Neutrophil (primary cell): ENCODE data around the gene CYP51A1.
"Not testable (repeated sequence)": the region's sequence is repeated elsewhere in the genome, so short reads cannot be mapped to it uniquely, and the experiment has no call there.

Source experiments
- H3K27ac ChIP-seq: fragments of 200-600 bp; sonication (generic); 2 replicates; pipeline ENCODE4 v1.5.1; 2016; ENCODE audit warnings: mild to moderate bottlenecking, moderate library complexity
- H3K27me3 ChIP-seq: fragments of 200-600 bp; sonication (generic); 2 replicates; pipeline ENCODE4 v1.6.0; 2016; ENCODE audit warnings: mild to moderate bottlenecking
- H3K36me3 ChIP-seq: fragments of 200-600 bp; sonication (generic); 2 replicates; pipeline ENCODE4 v1.5.1; 2017
- H3K4me1 ChIP-seq, 2 experiments: fragments of 200-600 bp in 1 of 2; sonication (generic) in 1 of 2; 1 replicate in 1 of 2; 2 replicates in 1 of 2; pipeline versions ENCODE4 v1.5.1 to v1.6.1; 2013 to 2016; ENCODE audit warnings: low read depth in 1 of 2, low read length in 1 of 2, mild to moderate bottlenecking in 1 of 2, moderate library complexity in 1 of 2; ENCODE audit not compliant: control insufficient read depth in 1 of 2, insufficient read depth in 1 of 2
- H3K4me3 ChIP-seq, 2 experiments: fragments of 200-600 bp in 1 of 2; sonication (generic) in 1 of 2; 1 replicate in 1 of 2; 2 replicates in 1 of 2; pipeline ENCODE4 v1.5.1; 2013 to 2016; ENCODE audit warnings: low read depth in 1 of 2, low read length in 1 of 2, mild to moderate bottlenecking in 1 of 2, moderate library complexity in 1 of 2
- H3K9me3 ChIP-seq: fragments of 200-600 bp; sonication (generic); 2 replicates; pipeline ENCODE4 v1.5.1; 2016
- TF ChIP-seq, protein P1 (sequence below): fragments of 200-600 bp; sonication (generic); IDR thresholded peaks from 2 replicates; pipeline ENCODE4 v1.5.1; 2016; ENCODE audit warnings: antibody characterized with exemption

Gene CYP51A1

DNA sequence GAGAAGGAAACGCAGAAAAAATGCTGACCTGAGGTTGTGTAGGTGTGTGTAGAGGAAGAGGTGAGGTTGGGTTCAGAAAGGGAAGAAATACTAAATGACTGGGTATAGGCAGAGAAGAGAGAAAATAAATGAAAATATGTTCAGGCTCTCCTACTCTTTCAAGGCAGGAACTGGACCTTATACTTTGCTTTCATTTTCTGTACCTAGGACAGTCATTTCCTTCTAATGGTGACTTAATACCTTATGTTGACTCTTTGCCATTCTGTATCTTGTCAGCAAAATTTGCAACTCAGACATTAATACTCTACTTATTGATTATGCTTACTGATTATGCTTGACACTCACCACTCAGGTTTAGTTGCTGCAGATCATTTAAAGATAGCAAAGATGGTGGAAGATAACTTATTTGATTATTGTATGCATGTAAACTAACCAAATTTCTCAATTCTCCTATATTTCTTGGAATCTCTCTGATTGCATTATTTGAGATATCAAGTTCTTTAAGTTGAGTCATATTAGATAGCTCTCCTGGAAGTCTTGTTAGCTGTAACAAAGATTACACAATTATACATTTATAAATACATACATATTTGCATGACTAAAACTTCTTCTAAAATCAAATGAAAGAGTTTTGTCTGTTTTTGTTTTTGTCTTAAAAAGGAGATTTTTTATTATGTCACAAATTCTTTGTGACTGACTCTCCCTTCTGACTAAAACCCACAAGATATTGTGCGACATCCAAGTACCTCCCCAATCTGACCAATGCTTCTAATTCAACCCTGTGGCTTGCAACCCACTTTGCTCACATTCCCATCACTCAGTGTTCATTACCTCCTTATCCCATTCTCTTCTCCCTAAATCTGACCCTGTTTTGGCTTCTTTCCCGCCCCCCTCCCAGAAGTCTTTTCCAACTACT is 24.6 kb upstream of the CYP51A1 start:
- Histone ChIP-seq H3K27ac (no peak overlapping the region), H3K9me3 (no peaks in the 10 kb centered on the region), H3K36me3 (no peaks in the 10 kb centered on the region), H3K4me3 (no peak overlapping the region), H3K4me1 (no peaks in the 10 kb centered on the region), H3K27me3 (peaks cover 15% of the 10 kb centered on the region)
- TF ChIP-seq, protein P1, sequence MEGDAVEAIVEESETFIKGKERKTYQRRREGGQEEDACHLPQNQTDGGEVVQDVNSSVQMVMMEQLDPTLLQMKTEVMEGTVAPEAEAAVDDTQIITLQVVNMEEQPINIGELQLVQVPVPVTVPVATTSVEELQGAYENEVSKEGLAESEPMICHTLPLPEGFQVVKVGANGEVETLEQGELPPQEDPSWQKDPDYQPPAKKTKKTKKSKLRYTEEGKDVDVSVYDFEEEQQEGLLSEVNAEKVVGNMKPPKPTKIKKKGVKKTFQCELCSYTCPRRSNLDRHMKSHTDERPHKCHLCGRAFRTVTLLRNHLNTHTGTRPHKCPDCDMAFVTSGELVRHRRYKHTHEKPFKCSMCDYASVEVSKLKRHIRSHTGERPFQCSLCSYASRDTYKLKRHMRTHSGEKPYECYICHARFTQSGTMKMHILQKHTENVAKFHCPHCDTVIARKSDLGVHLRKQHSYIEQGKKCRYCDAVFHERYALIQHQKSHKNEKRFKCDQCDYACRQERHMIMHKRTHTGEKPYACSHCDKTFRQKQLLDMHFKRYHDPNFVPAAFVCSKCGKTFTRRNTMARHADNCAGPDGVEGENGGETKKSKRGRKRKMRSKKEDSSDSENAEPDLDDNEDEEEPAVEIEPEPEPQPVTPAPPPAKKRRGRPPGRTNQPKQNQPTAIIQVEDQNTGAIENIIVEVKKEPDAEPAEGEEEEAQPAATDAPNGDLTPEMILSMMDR, result no peak

DNA sequence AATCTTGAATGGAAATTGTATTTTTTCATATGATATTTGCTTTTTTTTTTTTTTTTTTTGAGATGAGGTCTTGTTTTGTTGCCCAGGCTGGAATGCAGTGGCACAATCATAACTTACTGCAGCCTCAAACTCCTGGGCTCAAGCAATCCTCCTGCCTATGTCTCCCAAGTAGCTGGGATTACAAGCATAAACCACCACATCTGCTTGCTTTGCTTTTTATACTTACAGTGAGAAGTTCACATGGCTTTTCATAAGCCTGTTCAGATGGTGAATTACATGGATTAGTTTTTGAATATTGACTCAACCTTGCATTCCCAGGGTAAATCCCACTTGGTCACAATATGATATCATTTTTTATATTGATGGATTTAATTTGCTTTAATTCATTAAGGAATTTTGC is 22.7 kb upstream of the CYP51A1 start:
- Histone ChIP-seq H3K9me3 (no peaks in the 10 kb centered on the region), H3K27ac (no peak overlapping the region), H3K27me3 (peaks cover 2% of the 10 kb centered on the region), H3K4me1 (no peaks in the 10 kb centered on the region), H3K4me3 (no peak overlapping the region), H3K36me3 (no peaks in the 10 kb centered on the region)
- TF ChIP-seq, protein P1, result no peak

DNA sequence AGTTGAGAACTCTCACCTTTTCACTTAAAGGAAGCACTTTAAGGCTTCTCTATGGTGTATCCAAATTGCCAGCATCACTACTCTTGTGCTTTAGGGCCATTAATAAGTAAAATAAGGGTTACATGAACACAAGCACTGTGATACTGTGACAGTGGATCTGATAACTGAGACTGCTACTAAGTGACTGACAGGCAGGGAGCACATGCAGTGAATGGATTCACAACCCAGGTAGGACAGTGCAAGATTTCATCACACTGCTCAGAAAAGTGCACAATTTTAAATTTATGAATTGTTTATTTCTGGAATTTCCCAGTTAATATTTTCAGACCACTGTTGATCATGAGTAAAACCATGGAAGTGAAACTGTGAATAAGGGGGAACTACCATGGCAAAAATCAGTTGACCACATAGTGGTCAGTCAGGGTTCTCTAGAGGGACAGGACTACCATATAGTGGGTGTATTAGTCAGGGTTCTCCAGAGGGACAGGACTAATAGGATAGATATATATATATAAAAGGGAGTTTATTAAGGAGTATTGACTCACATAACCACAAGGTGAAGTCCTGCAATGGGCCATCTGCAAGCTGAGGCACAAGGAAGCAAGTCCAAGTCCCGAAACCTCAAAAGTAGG is 20.9 kb upstream of the CYP51A1 start:
- Histone ChIP-seq H3K36me3 (no peaks in the 10 kb centered on the region), H3K4me1 (no peaks in the 10 kb centered on the region), H3K27ac (no peak overlapping the region), H3K4me3 (no peak overlapping the region), H3K27me3 (no peaks in the 10 kb centered on the region), H3K9me3 (no peaks in the 10 kb centered on the region)
- TF ChIP-seq, protein P1, result no peak

DNA sequence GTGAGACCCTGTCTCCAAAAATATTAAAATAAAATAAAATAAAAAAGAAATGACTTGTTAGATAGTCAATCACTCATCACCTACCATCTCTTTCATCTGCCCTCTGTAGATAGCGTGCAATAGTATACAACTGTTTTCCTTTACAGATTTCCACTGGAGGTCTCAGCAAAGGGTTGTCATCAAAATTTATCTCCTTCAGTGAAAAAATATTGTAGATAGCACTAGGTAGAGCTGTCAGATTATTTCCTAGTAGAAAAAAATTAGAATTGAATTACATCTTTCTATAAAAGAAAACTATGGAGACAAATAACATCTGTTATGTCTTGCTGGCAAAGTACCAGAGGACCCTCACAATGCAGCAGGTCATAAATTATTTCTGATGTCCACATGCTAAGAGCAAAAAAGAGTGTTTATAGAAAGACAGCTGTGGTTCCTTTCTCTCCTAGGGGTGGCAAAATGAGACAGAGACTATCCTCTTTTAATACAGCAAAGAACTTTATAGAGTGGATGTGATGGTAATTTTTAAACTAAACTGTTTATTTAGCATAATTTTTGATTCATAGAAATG is 16.3 kb upstream of the CYP51A1 start:
- no peak overlapping the region for H3K27ac ChIP-seq
- H3K9me3 ChIP-seq, result no peaks in the 10 kb centered on the region
- no peaks in the 10 kb centered on the region for H3K4me1 ChIP-seq
- TF ChIP-seq, protein P1, result no peak
- H3K27me3 ChIP-seq, result no peaks in the 10 kb centered on the region
- no peaks in the 10 kb centered on the region for H3K36me3 ChIP-seq
- H3K4me3 ChIP-seq, result no peak overlapping the region

DNA sequence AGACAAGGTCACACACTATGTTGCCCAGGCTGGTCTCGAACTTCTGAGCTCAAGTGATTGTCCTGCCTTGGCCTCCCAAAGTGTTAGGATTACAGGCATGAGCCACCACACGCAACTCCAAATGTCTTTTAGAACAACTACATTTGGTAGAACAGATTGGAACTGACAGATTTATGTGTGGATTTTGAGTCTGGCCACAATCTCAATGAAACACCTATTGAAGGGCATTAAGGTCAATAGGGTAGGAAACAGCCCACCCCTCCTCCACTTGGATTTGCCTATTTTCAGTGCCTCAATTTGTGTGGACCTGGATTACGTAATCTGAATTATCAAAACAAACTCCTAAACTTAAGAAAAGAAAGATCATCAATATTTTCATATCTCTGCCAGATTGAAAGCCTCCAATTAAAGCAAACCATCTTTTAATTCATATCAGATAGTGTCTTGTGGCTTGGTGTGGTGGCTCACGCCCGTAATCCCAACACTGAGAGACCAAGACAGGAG is 15.5 kb upstream of the CYP51A1 start:
- no peak overlapping the region for H3K4me3 ChIP-seq
- H3K36me3 ChIP-seq, result no peaks in the 10 kb centered on the region
- H3K4me1 ChIP-seq, result no peaks in the 10 kb centered on the region
- no peaks in the 10 kb centered on the region for H3K9me3 ChIP-seq
- no peaks in the 10 kb centered on the region for H3K27me3 ChIP-seq
- no peak overlapping the region for H3K27ac ChIP-seq
- TF ChIP-seq, protein P1, result no peak

DNA sequence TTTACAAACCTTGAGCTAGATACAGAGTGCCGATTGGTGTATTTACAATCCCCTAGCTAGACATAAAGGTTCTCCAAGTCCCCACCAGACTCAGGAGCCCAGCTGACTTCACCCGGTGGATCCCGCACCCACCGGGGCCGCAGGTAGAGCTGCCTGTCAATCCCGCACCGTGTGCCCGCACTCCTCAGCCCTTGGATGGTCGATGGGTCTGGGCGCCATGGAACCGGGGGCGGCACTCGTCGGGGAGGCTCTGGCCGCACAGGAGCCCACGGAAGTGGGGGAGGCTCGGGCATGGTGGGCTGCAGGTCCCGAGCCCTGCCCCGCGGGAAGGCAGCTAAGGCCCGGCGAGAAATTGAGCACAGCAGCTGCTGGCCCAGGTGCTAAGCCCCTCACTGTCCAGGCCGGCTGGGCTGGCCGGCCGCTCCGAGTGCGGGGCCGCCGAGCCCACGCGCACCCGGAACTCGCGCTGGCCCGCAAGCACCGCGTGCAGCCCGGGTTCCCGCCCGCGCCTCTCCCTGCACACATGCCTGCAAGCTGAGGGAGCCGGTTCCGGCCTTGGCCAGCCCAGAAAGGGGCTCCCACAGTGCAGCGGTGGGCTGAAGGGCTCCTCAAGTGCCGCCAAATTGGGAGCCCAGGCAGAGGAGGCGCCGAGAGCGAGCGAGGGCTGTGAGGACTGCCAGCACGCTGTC is 9.1 kb upstream of the CYP51A1 start:
- not testable (repeated sequence) for H3K4me1 ChIP-seq, H3K9me3 ChIP-seq, H3K27me3 ChIP-seq, H3K27ac ChIP-seq, H3K36me3 ChIP-seq, H3K4me3 ChIP-seq

DNA sequence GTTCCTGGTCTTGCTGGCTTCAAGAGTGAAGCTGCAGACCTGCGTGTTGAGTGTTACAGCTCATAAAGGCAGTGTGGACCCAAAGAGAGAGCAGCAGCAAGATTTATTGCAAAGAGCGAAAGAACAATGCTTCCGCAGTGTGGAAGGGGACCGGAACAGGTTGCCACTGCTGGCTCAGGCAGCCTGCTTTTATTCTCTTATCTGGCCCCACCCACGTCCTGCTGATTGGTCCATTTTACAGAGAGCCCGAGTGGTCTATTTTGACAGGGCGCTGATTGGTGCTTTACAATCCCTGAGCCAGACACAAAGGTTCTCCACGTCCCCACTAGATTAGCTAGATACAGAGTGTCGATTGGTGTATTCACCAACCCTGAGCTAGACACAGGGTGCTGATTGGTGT is 8.5 kb upstream of the CYP51A1 start:
- not testable (repeated sequence) for H3K36me3 ChIP-seq, H3K27me3 ChIP-seq, H3K4me3 ChIP-seq, H3K9me3 ChIP-seq, H3K27ac ChIP-seq, H3K4me1 ChIP-seq
